GM21825 (cell line): ENCODE results near the gene CLEC16A.
A peak's percentile ranks its signal among the peaks of the same experiment; 100 is the strongest.

Experiments
- ATAC-seq: cut with Tn5 transposase; IDR thresholded peaks from one replicate; pipeline ENCODE4 v1.9.1; 2021; ENCODE audit warnings: mild to moderate bottlenecking, moderate library complexity; ENCODE audit not compliant: unreplicated experiment

The CLEC16A gene

DNA sequence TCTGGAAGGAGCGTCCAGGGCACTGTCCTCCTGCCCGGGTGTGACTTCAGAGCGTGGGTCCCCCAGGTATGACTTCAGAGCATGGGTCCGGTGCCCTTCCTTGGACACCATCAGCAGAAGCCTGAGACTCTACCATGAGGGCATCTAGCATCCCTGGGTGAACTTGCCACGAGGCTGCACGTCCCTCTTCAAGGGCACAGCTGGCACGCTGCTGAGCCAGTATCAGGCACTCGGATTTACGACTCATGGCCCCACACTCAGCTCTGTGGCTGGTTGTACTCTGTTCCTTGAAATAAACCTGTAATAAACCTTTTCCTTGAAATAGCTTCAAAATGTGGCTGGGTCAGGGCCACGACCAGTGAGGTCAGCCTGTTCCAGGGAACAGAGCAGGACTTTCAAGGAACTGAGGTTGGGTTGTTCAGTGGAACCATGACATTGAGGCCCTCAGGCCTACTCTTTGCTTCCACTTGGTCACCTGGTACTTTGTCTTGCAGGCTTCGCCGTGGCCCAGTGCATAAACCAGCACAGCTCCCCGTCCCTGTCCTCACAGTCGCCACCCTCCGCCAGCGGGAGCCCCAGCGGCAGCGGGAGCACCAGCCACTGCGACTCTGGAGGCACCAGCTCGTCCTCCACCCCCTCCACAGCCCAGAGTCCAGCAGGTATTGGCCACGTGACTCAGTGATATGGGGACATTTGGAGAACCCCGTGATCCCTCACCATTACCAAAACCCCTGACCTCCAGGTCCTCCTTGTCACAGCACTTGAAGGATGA, 221.7 kb downstream of the CLEC16A start:
- ATAC-seq = no peak

DNA sequence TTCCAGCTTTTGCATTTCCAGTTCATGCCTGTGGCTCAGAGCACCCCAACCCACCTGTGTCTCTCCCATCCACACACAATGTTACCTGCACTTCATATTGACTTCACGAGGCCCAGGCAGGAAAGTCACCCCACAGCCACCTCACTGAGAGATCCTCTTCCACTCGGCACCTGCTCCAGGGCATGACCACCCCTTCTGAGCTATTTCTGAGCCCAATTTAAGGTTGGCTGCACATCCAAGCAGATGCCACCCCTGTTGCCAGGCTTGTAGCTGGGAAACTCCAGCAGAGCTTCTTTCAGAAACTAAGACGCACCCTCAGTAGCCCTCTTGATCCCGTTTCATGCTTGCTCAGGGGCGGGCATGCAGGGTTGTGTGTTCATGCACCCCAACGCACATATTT, 223.2 kb downstream of the CLEC16A start:
- ATAC-seq = no peak

DNA sequence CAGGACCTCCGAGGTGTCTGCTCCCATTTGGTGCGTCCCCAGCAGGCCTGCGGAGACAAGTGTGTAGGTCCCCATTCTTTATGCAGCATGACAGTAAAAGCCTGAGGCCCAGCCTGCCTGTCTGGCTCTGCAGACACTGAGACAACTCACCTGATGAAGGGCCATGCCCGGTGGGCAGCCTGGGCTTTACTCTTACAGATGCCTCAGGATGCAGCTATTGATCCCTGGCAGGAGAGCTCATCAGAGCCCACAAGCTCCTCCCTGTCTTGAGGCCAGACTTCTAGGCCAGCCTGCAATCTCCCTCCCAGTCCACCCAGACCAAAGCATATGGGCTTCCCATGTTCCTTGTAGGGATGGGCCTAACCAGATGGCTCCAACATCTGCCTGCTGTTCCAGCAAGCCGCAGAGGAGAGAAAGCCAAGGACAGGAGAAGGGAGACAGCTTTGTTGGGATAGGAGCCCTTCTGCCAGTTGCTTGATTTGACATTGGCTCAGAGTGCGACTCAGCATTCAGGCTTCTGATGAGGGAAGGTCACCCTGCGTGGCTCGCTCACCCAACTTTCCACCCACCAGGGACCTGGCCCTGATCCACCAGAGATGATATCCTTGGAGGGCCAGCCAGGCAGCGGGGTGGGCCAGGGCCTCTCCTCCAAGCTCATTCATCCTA, 224.2 kb downstream of the CLEC16A start:
- ATAC-seq = no peak

GRCh38 chr16:11169641-11170040, 225.3 kb downstream of the CLEC16A start:
- no peak for ATAC-seq

DNA sequence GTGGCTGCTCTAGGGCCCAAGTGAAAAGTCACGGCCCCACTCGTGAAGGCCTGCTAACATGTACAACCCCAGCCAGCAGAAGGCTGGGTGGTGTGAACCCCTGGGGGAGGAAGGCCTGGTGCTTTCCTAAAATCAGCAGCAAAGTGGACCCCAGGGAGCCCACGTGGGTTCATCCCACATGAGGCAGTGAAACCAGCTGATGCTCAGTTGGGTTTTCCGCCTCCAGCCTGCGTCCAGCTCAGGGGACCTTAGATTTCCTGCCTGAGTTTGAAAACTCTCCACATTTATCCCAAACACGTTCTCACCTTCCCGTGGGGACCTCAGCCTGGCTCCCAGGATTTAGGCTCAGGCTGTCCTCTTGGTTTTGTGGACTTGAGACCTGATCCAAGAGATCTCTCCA, 225.8 kb downstream of the CLEC16A start:
- no peak for ATAC-seq

- no peak for ATAC-seq
Observed at GRCh38 chr16:11170696-11171447, 226.5 kb downstream of the CLEC16A start.

DNA sequence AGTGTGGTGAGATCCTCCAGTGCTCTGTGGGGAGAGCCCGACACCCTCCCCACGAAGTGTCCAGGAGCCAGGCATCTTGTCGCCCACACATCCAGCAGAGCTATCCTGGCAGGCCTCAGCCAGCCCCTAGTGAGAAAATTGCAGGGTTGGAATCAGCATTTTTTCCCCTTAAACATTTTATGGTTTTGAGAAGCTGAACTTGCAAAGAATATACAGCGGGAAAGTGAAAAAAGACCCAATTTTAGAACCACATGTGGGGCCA, 227.0 kb downstream of the CLEC16A start:
- ATAC-seq = no peak

- no peak for ATAC-seq
Observed at GRCh38 chr16:11171757-11172299, 227.5 kb downstream of the CLEC16A start.

DNA sequence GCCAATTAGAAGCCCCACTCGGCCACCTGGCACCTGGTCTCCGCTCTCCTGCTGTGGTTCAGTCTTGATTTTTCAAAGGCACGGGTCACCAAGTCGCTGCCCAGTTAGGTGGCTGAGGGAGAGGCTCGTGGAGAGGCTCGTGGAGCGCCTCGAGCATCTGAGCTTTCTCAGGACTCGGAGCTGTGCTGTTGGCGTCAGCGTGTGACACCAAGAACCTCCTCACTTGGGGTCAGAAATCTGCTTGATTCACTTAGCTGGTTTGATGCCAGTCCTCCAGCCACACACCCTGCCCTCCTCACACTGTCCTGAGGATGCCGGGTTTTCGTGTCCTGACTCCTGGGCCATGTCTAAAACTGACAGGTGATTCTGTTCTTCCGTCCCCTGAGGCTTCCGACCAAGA, 229.1 kb downstream of the CLEC16A start:
- ATAC-seq = no peak

GRCh38 chr16:11174141-11174540, 229.8 kb downstream of the CLEC16A start:
- ATAC-seq = no peak

DNA sequence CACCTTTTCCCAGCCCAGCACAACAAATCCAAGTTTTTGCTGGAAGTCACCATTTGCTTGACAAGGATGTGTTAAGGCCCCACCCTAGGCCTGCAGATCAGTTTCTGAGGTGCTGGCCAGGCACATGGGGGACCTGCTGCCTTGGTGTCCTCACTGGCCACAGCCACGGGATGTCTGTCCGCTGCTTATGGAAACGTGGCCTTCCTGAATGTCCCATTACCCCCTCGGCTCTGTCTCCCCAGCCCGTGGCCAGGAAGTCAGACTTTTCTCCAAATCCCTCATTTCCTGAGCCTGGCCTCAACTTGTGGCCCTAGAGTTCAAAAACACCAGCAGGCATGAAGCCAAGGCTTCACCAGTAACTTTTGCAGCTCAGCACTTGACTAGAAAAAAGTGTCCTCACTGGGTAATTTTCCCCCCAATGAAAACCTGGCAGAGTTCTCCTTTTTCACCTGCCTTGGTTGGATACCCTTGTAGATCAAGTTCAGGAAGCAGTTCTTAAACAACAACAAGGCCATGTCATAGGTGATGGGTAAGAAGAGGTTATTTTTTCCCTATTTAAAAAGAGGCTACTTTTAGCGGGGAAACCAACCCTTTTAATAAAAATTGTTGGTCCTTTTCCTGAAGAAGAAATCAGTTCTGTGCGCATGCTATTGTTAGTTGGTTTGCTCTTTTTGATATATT, 230.9 kb downstream of the CLEC16A start:
- no peak for ATAC-seq

DNA sequence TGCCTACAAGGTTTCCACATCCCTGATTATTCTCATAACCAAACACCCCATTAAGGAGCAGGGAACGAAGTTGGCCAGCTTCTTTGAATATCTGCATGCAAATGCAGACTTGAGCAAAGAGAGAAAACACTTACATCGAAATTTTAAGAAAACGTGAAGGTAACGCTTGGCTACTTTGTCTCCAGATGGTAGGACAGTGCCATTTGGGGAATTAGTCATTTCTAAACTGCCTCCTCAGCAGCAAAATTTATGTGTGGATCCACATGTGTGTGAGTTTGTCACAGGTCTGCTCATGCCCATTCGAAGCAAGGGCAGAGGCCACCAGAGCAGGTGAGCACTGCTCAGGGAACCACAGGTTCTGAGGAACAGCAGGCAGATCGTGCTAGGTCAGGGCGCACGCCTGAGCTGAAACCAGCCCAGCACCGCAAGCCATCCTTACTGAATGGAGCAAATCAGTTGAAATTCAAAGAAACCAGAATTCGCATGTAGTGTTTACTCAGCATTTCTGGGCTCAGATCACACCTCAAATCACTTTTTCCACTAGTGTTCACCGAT, 231.5 kb downstream of the CLEC16A start:
- peak; percentile 53 for ATAC-seq

- ATAC-seq = no peak
Observed at GRCh38 chr16:11177578-11178160, 233.3 kb downstream of the CLEC16A start.

DNA sequence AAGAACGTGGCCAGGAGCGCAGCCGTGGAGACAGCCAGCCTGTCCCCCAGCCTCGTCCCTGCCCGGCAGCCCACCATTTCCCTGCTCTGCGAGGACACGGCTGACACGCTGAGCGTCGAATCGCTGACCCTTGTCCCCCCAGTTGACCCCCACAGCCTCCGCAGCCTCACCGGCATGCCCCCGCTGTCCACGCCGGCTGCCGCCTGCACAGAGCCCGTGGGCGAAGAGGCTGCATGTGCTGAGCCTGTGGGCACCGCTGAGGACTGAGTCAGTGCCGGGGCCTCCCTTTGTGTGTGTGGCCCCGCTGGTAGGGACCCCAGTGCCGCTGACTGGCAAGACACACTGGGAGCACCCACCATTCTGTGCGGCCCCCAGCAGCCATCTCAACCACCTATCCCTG, 234.1 kb downstream of the CLEC16A start:
- no peak for ATAC-seq

DNA sequence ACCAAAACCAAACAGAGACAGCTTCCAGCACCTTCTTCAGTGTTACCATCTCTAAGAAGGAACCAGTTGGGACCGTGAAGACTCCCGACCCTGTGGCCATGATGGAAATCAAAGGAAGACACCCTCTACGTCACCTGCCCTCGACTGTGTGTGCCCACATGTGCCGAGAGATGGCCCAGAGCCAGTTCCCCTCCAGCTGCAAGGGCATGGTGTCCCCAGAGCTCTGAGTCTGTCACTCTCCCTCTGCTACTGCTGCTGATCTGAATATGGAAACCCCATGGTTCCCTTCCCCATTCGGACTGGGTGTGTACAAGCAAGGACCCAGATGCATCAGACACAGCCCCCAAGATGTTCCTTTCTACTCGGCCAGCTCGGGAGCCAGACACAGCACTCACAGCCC, 235.2 kb downstream of the CLEC16A start:
- ATAC-seq = no peak

GRCh38 chr16:11180489-11180888, 236.1 kb downstream of the CLEC16A start:
- ATAC-seq = no peak

- no peak for ATAC-seq
Observed at GRCh38 chr16:11181242-11181898, 237.0 kb downstream of the CLEC16A start.

DNA sequence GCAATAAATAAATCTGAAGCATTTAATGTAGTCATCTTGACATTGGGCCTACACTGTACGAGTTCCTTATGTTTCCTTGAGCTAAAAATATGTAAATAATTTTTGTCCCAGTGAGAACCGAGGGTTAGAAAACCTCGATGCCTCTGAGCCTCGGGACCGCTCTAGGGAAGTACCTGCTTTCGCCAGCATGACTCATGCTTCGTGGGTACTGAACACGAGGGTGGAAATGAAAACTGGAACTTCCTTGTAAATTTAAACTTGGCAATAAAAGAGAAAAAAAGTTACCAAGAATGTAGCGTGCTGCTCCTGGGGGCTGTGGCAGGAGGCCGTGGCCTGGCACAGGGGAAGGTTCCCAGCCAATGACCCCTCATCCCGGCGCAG, 237.5 kb downstream of the CLEC16A start:
- ATAC-seq = no peak

DNA sequence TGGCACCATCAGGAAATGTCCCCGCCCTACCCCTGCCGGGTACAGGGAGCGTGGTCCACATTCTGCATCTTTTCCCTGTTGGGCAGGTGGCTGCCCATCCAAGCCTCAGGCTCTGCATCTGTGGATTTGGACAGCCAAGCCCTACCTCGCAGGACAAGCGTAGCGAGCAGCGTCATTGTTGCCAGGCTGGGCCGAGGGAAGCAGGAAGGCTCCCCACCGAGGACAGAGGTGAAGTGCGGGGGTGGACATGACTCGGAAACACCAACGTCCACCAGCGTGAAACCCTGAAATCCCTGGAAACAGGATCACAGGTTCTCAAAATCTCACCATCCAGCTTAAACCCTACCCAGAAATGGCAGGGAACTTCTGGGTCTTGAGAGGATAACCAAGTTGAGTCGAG, 238.0 kb downstream of the CLEC16A start:
- ATAC-seq = no peak
